Measurements from ENCODE around the gene PAN3.

- TF ChIP-seq POLR2AphosphoS5 (IDR thresholded peaks at IDR 0.05; ENCODE audit: low read depth, low read length) (no peak), REST (IDR thresholded peaks at IDR 0.05; ENCODE audit: insufficient read depth in 1 of 2, low read depth in 2 of 2, low read length in 2 of 2) (no peak), FOXP2 (optimal IDR thresholded peaks at IDR 0.05; ENCODE audit: borderline replicate concordance, extremely low read depth, extremely low read length, insufficient read depth) (no peak), SIN3A (IDR thresholded peaks at IDR 0.05; ENCODE audit: borderline replicate concordance, insufficient read depth, low read length) (no peak)
These were observed 46.9 kb downstream of the PAN3 start for GRCh38 chr13:28185256-28185655.

Data from PFSK-1 (cell line).